Astrocyte of the hippocampus (primary cell): ENCODE data around the gene RFFL.
"Not testable (repeated sequence)": the region's sequence is repeated elsewhere in the genome, so short reads cannot be mapped to it uniquely, and the experiment has no call there.

Experiments used
- DNase-seq: peaks from one replicate; pipeline ENCODE4 v3.0.0; 2011; ENCODE audit warnings: low read depth, low spot score

Gene RFFL, protein sequence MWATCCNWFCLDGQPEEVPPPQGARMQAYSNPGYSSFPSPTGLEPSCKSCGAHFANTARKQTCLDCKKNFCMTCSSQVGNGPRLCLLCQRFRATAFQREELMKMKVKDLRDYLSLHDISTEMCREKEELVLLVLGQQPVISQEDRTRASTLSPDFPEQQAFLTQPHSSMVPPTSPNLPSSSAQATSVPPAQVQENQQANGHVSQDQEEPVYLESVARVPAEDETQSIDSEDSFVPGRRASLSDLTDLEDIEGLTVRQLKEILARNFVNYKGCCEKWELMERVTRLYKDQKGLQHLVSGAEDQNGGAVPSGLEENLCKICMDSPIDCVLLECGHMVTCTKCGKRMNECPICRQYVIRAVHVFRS

DNA sequence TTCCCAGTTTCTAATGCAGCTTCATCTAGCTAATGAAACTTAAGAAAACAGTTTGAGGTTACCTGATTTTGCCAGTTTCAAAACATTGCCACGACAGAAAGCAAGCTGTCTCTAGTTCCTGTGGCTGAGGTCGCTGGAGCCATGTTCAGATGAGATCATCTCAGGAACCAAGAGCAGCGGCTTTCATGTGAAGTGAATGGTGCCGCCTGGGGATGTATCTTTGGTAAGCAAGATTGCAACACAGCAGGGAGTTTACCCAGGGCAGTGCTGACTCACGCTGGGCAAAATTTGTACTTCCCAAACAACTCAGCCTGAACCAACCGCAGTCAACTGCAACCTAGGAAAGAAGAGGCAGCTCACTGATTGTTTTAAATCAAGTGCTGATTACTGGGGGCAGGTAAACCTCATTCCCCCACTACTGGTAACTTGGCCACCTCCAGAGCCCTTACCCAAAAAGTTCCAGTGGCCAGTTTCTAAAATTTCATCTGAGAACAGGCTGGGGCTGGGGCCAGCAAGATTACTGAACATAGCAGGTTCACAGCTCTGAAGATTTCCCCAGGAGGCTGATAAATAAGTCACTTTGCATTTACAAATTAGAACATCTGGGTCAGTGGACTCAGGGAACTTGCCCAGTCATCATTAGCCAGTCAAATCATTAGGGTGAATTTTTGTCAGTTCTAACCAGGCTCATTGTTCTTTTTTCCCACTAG, at the start of gene RFFL:
RFFL (minus strand) TSS at position 194 of the 710 bp plus-strand sequence. CDS start 37,154 bp downstream, outside the sequence.
- DNase-seq = peak; percentile 98

GRCh38 chr17:35110791-35111190, 47.3 kb upstream of the RFFL start:
- DNase-seq = not testable (repeated sequence)

DNA sequence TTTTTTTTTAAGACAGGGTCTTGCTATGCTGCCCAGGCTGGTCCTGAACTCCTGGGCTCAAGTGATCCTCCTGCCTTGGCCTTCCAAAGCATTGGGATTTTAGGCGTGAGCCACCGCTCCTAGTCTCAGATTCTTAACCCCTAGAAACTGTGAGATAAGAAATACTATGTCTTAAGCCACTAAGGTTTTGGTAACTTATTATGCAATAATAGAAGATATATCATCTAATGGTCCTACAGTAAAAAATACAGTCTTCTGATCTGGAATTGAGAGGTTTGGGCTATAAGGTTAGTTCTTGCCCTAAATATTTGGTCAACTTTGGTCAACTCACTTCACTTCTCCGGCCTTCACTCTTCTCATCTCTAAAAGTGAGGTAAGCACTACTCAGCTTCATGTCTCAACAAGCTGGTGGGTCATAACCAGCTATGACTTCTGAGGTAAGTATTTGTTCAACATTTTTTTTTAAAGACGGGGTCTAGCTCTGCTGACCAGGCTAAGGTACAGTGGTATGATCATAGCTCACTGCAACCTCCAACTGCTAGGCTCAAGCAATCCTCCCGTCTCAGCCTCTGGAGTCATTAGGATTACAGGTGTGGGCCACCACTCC, 41.4 kb upstream of the RFFL start:
- no peak for DNase-seq

GRCh38 chr17:35103271-35103670, 39.8 kb upstream of the RFFL start:
- peak; percentile 34 for DNase-seq

DNA sequence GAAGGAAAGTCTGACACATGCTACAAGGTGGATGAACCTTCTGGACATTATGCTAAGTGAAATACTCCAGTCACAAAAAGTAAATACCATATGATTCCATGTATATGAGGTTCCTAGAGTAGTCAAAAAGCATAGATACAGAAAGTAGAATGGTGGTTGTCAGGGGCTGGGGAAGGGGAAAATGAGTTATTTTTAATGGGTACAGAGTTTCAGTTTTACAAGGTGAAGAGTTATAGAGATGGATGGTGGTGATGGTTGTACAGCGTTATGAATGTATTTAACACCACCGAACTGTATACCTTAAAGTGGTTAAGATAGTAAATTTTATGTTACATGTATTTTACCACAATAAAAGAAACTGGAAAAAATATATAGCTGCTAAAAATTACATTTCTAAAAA, 38.2 kb upstream of the RFFL start:
- no peak for DNase-seq

- no peak for DNase-seq
Measured at GRCh38 chr17:35101036-35101435, 37.5 kb upstream of the RFFL start.

DNA sequence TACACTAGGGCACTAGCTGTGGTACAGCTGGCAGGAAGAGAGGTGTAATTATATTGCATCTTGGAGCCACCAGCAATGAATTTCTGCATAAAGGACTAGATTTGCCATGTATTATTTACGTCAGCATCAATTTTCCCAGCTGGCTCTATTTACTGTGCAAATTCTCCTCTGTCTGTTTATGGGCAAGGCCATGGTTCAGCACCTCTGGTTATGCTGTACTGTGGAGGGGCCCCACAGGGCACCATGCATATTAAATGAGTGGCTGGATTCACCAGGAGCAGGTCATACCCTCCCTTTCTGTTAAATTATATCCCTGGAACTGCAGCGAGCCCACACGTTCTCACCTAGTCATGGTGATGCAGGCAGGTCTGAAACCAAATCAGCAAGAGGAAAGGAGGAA, 36.4 kb upstream of the RFFL start:
- DNase-seq = no peak

- no peak for DNase-seq
Measured at GRCh38 chr17:35097776-35098175, 34.3 kb upstream of the RFFL start.

DNA sequence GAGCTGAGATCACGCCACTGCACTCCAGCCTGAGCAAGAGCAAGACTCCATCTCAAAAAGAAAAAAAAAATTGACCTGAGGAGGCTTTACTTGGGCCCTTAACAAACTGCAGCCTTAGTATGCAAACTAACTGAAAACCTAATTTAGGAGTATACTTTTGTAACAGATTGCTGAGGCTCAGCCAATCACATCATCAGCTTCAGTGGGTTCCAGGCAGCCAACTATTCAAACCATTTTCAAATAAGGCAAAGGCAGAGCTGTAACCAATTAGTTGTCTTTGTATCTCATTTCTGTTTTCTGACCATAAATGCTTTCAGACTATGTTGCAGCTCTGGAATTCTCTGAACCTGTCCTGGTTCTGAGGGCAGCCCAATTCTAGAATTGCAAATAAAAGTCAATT, 32.2 kb upstream of the RFFL start:
- peak; percentile 41 for DNase-seq

- peak; percentile 77 for DNase-seq
Measured at GRCh38 chr17:35094902-35095301, 31.4 kb upstream of the RFFL start.

- not testable (repeated sequence) for DNase-seq
Measured at GRCh38 chr17:35090707-35091106, 27.2 kb upstream of the RFFL start.

- no peak for DNase-seq
Measured at GRCh38 chr17:35089586-35090296, 26.2 kb upstream of the RFFL start.

- DNase-seq = peak; percentile 95
Measured at GRCh38 chr17:35088881-35089585, 25.5 kb upstream of the RFFL start.

GRCh38 chr17:35088356-35088880, 24.9 kb upstream of the RFFL start:
- DNase-seq = peak; percentile 75

DNA sequence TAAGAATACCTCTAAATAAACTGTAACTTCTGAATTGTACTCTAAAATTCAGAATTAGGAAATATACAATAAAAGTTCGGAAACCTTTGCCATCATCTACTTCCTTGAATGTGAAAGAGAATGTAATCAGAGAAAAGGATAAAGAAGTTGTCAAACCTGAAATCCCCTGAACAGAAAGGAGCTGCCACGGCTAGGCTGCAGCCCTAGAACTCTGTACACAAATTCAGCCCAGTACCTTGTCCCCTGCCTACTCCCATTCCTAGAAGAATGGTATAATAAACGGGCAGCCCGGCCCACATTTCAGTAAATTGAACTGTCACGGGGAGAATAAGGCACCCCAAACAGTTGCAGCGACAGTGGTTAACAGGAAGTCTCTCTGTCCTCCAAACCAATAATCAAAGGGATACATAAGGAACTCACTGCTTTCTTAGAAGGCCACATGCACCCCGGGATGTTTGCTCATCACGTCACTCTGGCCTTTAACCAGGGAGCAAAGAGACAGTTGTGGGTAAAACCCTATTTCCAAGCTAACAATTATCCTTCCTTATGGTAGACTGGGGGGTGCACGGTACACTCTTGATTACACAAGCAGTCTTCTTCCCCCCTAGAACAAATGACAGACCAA, 24.3 kb upstream of the RFFL start:
- DNase-seq = no peak

- no peak for DNase-seq
Measured at GRCh38 chr17:35086931-35087573, 23.5 kb upstream of the RFFL start.

DNA sequence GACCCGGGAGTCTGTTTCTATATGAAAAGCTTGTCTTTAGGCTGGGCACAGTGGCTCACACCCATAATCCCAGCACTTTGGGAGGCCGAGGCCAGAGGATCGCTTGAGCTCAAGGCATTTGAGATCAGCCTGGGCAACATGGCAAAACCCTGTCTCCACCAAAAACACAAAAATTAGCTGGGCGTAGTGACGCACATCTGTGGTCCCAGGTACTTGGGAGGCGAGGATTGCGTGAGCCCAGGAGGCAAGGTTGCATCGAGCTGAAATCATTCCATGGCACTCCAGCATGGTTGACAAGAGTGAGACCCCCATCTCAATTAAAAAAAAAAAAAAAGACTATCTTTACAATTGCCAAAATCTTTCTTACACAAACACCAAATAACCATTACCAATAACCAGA, 22.7 kb upstream of the RFFL start:
- no peak for DNase-seq

GRCh38 chr17:35084987-35085386, 21.5 kb upstream of the RFFL start:
- DNase-seq = peak; percentile 60

GRCh38 chr17:35083071-35083470, 19.6 kb upstream of the RFFL start:
- DNase-seq = no peak

DNA sequence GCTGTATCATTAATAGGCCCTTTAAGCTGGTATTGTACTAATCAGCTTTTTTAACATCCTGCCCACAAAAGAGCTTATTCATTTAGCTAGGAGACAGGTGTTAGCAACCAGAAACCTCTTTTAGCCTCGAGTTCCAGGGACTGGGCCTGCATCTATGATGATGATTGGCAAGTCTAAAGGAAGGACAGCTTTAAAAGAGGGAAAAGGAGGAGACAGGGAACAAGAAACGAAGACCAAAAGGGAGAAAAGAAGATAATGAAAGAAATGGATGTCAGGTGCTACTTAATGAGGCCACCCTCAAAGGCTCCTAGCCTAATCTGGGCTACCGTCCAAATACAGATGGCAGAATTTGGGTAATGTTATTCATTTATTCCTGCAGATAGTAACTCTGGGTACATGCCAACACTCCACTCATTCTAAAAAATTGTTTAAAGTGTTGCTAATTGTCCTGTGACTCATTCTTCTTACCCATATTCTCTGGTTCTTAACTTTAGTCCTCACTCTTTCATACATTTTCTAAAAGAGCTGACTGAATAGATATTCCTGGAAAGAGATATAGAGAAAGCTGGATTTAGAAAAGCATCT, 18.7 kb upstream of the RFFL start:
- DNase-seq = peak; percentile 86
